ENCODE data around the gene CIZ1. TPM values are rescaled to one million over a fixed set of nuclear protein-coding genes. Genes with fewer than 3 reads are reported as not detected.

The CIZ1 gene
- total RNA-seq, 1 experiment from 2014 or later: 104 TPM

- H4K8ac ChIP-seq (replicated peaks; ENCODE audit: insufficient read length, low read depth, low read length): no peak overlapping the region
- Mint-ChIP-seq H3K4me1 (peaks cover 6 to 8% of the 10 kb centered on the region in 2 experiments), H3K36me3 (ENCODE audit: insufficient read depth in 1 of 3, low read depth in 3 of 3) (peaks cover 4 to 27% (median 12%) of the 10 kb centered on the region in 3 experiments; a peak in 5 of 7 replicates), H3K9me3 (no peaks in the 10 kb centered on the region), H3K27me3 (ENCODE audit: low read depth) (no peaks in the 10 kb centered on the region), H3K27ac (peak overlapping the region; percentile 49 to 96 (median 72); a peak in 4 of 7 replicates), H3K4me3 (peak overlapping the region; percentile 62 to 75)
- H3K79me1 ChIP-seq (ENCODE audit: insufficient read depth, low read depth, low read length, poor library complexity, severe bottlenecking): no peaks in the 10 kb centered on the region
- H3K9ac ChIP-seq (ENCODE audit: extremely low read depth, insufficient read length, low read length): peak overlapping the region; percentile 76
- no peak for DNase-seq
- no peak overlapping the region for H2BK5ac ChIP-seq (ENCODE audit: insufficient read length, low read length)
- peak overlapping the region; percentile 96; the same call in 1 of the 2 replicates for H3K14ac ChIP-seq (ENCODE audit: insufficient read depth, low read length)
- no peak overlapping the region for H2AK5ac ChIP-seq (ENCODE audit: insufficient read length, low read length)
- no peak for TF ChIP-seq CTCF (conservative IDR thresholded peaks at IDR 0.05)
- H2BK15ac ChIP-seq (ENCODE audit: low read depth, low read length): no peak overlapping the region
- H4K91ac ChIP-seq (ENCODE audit: insufficient read length, low read depth, low read length): no peak overlapping the region
- no peak overlapping the region for H3K56ac ChIP-seq (ENCODE audit: insufficient read length, low read depth, low read length)
- H4K20me1 ChIP-seq (ENCODE audit: control insufficient read depth, insufficient read depth, insufficient read length): no peaks in the 10 kb centered on the region
- no peak overlapping the region for H4K5ac ChIP-seq (ENCODE audit: insufficient read length, low read depth, low read length)
- H3K27me3 ChIP-seq (ENCODE audit: insufficient read depth, low read length): no peaks in the 10 kb centered on the region
- peak overlapping the region; percentile 97 for H3K18ac ChIP-seq (ENCODE audit: insufficient read length, low read depth, low read length)
- no peaks in the 10 kb centered on the region for H3K79me2 ChIP-seq (ENCODE audit: insufficient read depth, low read length)
- no peaks in the 10 kb centered on the region; the same call in 1 of the 2 replicates for H3K4me1 ChIP-seq (ENCODE audit: insufficient read depth, low read length)
- H2BK20ac ChIP-seq (ENCODE audit: low read depth, low read length, poor library complexity, severe bottlenecking): no peak overlapping the region
- H2AFZ ChIP-seq (ENCODE audit: low read length): no peak overlapping the region
- peaks cover 7% of the 10 kb centered on the region for H3K23me2 ChIP-seq (ENCODE audit: insufficient read length, low read depth, low read length, poor library complexity, severe bottlenecking)
- H3K9me3 ChIP-seq (ENCODE audit: control insufficient read depth, low read depth, low read length): no peaks in the 10 kb centered on the region
- H3T11ph ChIP-seq (ENCODE audit: low read length): no peak overlapping the region
- no peak overlapping the region for H3K4ac ChIP-seq (ENCODE audit: low read depth, low read length)
- no peak overlapping the region for H3K23ac ChIP-seq (ENCODE audit: insufficient read length, low read depth, low read length)
- H2BK12ac ChIP-seq (ENCODE audit: insufficient read length, low read depth, low read length): no peak overlapping the region
- H2BK120ac ChIP-seq (ENCODE audit: low read depth, low read length, poor library complexity, severe bottlenecking): no peak overlapping the region
- H3K27ac ChIP-seq (ENCODE audit: insufficient read length, low read depth, low read length): no peak overlapping the region
- WGBS (ENCODE audit: extremely low coverage, insufficient read length, low lambda C conversion rate): no CpG with 5 or more reads among the region's 11 CpGs
- peak overlapping the region; percentile 59 for H3K4me2 ChIP-seq (ENCODE audit: insufficient read depth, insufficient read length, low read length)
Observed at GRCh38 chr9:128159522-128159783, 31.9 kb downstream of the CIZ1 start.

Measured in H9 (cell line).